ENCODE data around the gene CEP112.

DNA sequence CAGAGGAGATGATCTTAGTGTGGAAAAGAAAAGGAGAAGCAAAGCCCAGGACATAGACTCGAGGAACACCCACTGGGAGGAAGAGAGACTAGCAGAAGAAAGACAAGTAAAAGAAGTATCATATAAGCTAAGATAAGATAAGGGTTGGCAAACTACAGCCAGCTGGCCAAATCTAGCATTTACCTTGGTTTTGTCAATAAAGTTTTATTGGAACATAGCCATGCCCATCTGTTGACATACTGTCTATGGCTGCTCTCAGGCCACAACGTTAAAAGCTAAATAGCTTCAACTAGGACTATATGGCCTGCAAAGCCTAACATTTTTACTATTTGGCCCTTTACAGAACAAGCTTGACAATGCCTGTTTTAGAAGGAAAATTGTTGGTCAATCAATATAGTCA is 464.1 kb downstream of the CEP112 start:
- TF ChIP-seq ZC3H10 (CRISPR knock-in tag; IDR thresholded peaks at IDR 0.05): no peak
- no peak for TF ChIP-seq TOX (CRISPR knock-in tag; IDR thresholded peaks at IDR 0.05; ENCODE audit: borderline replicate concordance)
